ENCODE data around the gene KCNJ12. TPM values are rescaled to one million over a fixed set of nuclear protein-coding genes. Genes with fewer than 3 reads are reported as not detected.
"Not testable (repeated sequence)": the region's sequence is repeated elsewhere in the genome, so short reads cannot be mapped to it uniquely, and the experiment has no call there.

The KCNJ12 gene
- total RNA-seq, 1 donor from 2014 or later = 0.56 TPM

- H3K4me1 ChIP-seq; DNase-seq (ENCODE audit: low spot score); H3K4me2 ChIP-seq; H3K79me2 ChIP-seq (ENCODE audit: low read depth); H3K36me3 ChIP-seq; H4K20me1 ChIP-seq (ENCODE audit: low read depth); H3K4me3 Mint-ChIP-seq; H3K4me1 Mint-ChIP-seq; H3K27me3 ChIP-seq; H3K9me3 Mint-ChIP-seq; H3K4me3 ChIP-seq; H3K36me3 Mint-ChIP-seq; H3K9ac ChIP-seq; H3F3A ChIP-seq (ENCODE audit: low read depth); H3K27ac ChIP-seq; H3K27me3 Mint-ChIP-seq (ENCODE audit: insufficient read depth, low read depth); H3K9me3 ChIP-seq (ENCODE audit: low read depth); H2AFZ ChIP-seq (replicated peaks): not testable (repeated sequence)
- H3K27ac Mint-ChIP-seq = peak overlapping the region; percentile 63
These were observed 26.7 kb upstream of the KCNJ12 start for GRCh38 chr17:21349358-21350050.

- not testable (repeated sequence) for H3K27me3 Mint-ChIP-seq (ENCODE audit: insufficient read depth, low read depth); H3K4me1 Mint-ChIP-seq; H3K27ac ChIP-seq; H3K79me2 ChIP-seq (ENCODE audit: low read depth); H3F3A ChIP-seq (ENCODE audit: low read depth); H3K4me3 ChIP-seq; H3K9me3 ChIP-seq (ENCODE audit: low read depth); DNase-seq (ENCODE audit: low spot score); H3K36me3 ChIP-seq; H3K4me1 ChIP-seq; H2AFZ ChIP-seq (replicated peaks); H3K4me2 ChIP-seq; H4K20me1 ChIP-seq (ENCODE audit: low read depth); H3K4me3 Mint-ChIP-seq; H3K36me3 Mint-ChIP-seq; H3K9me3 Mint-ChIP-seq; H3K27me3 ChIP-seq; H3K27ac Mint-ChIP-seq; H3K9ac ChIP-seq
These were observed 25.7 kb upstream of the KCNJ12 start for GRCh38 chr17:21350495-21350894.

GRCh38 chr17:21351366-21352065 is 24.6 kb upstream of the KCNJ12 start:
- H3K36me3 Mint-ChIP-seq = no peaks in the 10 kb centered on the region
- H4K20me1 ChIP-seq (ENCODE audit: low read depth) = no peaks in the 10 kb centered on the region
- H3K27ac Mint-ChIP-seq = no peak overlapping the region

GRCh38 chr17:21352221-21352980 is 23.8 kb upstream of the KCNJ12 start:
- no peak overlapping the region for H3K4me2 ChIP-seq
- peaks cover 3% of the 10 kb centered on the region for H3K4me1 ChIP-seq
- H3K27ac ChIP-seq = no peak overlapping the region
- H3K9me3 ChIP-seq (ENCODE audit: low read depth) = no peaks in the 10 kb centered on the region
- no peaks in the 10 kb centered on the region for H3K27me3 ChIP-seq
- H3F3A ChIP-seq (ENCODE audit: low read depth) = no peaks in the 10 kb centered on the region
- H3K27ac Mint-ChIP-seq = no peak overlapping the region
- no peak for TF ChIP-seq EZH2 (IDR thresholded peaks at IDR 0.05)
- TF ChIP-seq EZH2phosphoT487 (IDR thresholded peaks at IDR 0.05) = no peak
- no peak for TF ChIP-seq CTCF (IDR thresholded peaks at IDR 0.05)
- no peaks in the 10 kb centered on the region for H3K36me3 Mint-ChIP-seq
- H3K4me3 Mint-ChIP-seq = no peak overlapping the region
- H3K27me3 Mint-ChIP-seq (ENCODE audit: insufficient read depth, low read depth) = peaks cover 19% of the 10 kb centered on the region
- H3K4me3 ChIP-seq = no peak overlapping the region
- no peak overlapping the region for H2AFZ ChIP-seq (replicated peaks)
- no peaks in the 10 kb centered on the region for H3K79me2 ChIP-seq (ENCODE audit: low read depth)
- peaks cover 2% of the 10 kb centered on the region for H3K9me3 Mint-ChIP-seq
- no peak for DNase-seq (ENCODE audit: low spot score)
- H3K36me3 ChIP-seq = no peaks in the 10 kb centered on the region
- H3K4me1 Mint-ChIP-seq = peaks cover 20% of the 10 kb centered on the region
- H3K9ac ChIP-seq = no peak overlapping the region
- no peaks in the 10 kb centered on the region for H4K20me1 ChIP-seq (ENCODE audit: low read depth)

More at GRCh38 chr17:21351366-21352065, 24.6 kb upstream of the KCNJ12 start:
- peaks cover 13% of the 10 kb centered on the region for H3K27me3 Mint-ChIP-seq (ENCODE audit: insufficient read depth, low read depth)
- Histone ChIP-seq H3K4me1 (no peaks in the 10 kb centered on the region), H3K36me3 (no peaks in the 10 kb centered on the region), H3K9ac (no peak overlapping the region), H3K27ac (no peak overlapping the region), H3K4me2 (no peak overlapping the region), H3K9me3 (ENCODE audit: low read depth) (no peaks in the 10 kb centered on the region), H3K27me3 (no peaks in the 10 kb centered on the region), H3K79me2 (ENCODE audit: low read depth) (no peaks in the 10 kb centered on the region), H2AFZ (replicated peaks) (no peak overlapping the region), H3F3A (ENCODE audit: low read depth) (no peaks in the 10 kb centered on the region), H3K4me3 (no peak overlapping the region)
- H3K4me3 Mint-ChIP-seq = no peak overlapping the region
- H3K9me3 Mint-ChIP-seq = peaks cover 2% of the 10 kb centered on the region
- peaks cover 11% of the 10 kb centered on the region for H3K4me1 Mint-ChIP-seq
- TF ChIP-seq EZH2phosphoT487 (IDR thresholded peaks at IDR 0.05) = no peak
- TF ChIP-seq CTCF (IDR thresholded peaks at IDR 0.05) = no peak
- TF ChIP-seq EZH2 (IDR thresholded peaks at IDR 0.05) = no peak
- no peak for DNase-seq (ENCODE audit: low spot score)
